SK-N-SH (cell line): ENCODE measurements around the gene PRKG1. TPM values are rescaled to one million over a fixed set of nuclear protein-coding genes. Genes with fewer than 3 reads are reported as not detected.

Source experiments
- CTCF ChIA-PET: fragments of 300-600, 350-600 bp; formaldehyde crosslinking; extraction: SDS; loops from one replicate; lab custom pipeline; 2021; lab: Yijun Ruan, JAX
- POLR2A ChIA-PET: fragments of 350-600 bp; sonication (Branson Sonifier 250); formaldehyde crosslinking; extraction: SDS; loops from one replicate; lab custom pipeline; 2020; ENCODE audit warnings: antibody characterized with exemption, inconsistent platforms; lab: Yijun Ruan, JAX
- DNase-seq: peaks from one replicate; pipeline ENCODE4 v3.0.0; 2012
- H2AFZ ChIP-seq: fragments of 200-600 bp; sonication (generic); 2 replicates; pipeline ENCODE4 v1.8.1; 2016; ENCODE audit warnings: antibody characterized with exemption, mild to moderate bottlenecking, low read depth
- H3F3A ChIP-seq: fragments of 200-600 bp; sonication (generic); replicated peaks from 2 replicates; pipeline ENCODE3; 2016; ENCODE audit warnings: antibody characterized with exemption, mild to moderate bottlenecking; ENCODE audit not compliant: insufficient read depth
- H3K27ac ChIP-seq, 2 experiments: fragments of 200-500 bp in 1 of 2; fragments of 200-600 bp in 1 of 2; sonication (Bioruptor generic) in 1 of 2; sonication (generic), shearing (Covaris generic) in 1 of 2; 2 replicates each; pipeline versions ENCODE4 v1.5.1 to v1.6.1; 2014 to 2016; ENCODE audit warnings: low read depth in 2 of 2, inconsistent platforms in 1 of 2, low read length in 1 of 2, mild to moderate bottlenecking in 1 of 2, mixed read lengths in 1 of 2
- H3K27me3 ChIP-seq: fragments of 200-600 bp; sonication (generic), shearing (Covaris generic); 2 replicates; pipeline ENCODE4 v1.6.1; 2016; ENCODE audit warnings: mixed run types; ENCODE audit not compliant: insufficient read depth
- H3K36me3 ChIP-seq, 2 experiments: fragments of 200-500 bp in 1 of 2; fragments of 200-600 bp in 1 of 2; sonication (Bioruptor generic) in 1 of 2; sonication (generic) in 1 of 2; replicated peaks in 1 of 2; 2 replicates each; pipeline versions ENCODE3 to v1.5.1; 2014 to 2016; ENCODE audit warnings: low read length in 1 of 2, mild to moderate bottlenecking in 1 of 2; ENCODE audit not compliant: insufficient read depth in 2 of 2, control insufficient read depth in 1 of 2
- H3K4me1 ChIP-seq, 2 experiments: fragments of 200-500 bp in 1 of 2; fragments of 200-600 bp in 1 of 2; sonication (Bioruptor generic) in 1 of 2; sonication (generic), shearing (Covaris generic) in 1 of 2; 2 replicates each; pipeline versions ENCODE4 v1.5.1 to v1.6.1; 2014 to 2016; ENCODE audit warnings: low read depth in 1 of 2, low read length in 1 of 2, mixed run types in 1 of 2; ENCODE audit not compliant: insufficient read depth in 2 of 2, control insufficient read depth in 1 of 2
- H3K4me2 ChIP-seq: fragments of 200-600 bp; sonication (generic), shearing (Covaris generic); 2 replicates; pipeline ENCODE4 v1.6.1; 2017; ENCODE audit warnings: mixed run types
- H3K4me3 ChIP-seq, 2 experiments: fragments of 200-500 bp in 1 of 2; fragments of 200-600 bp in 1 of 2; sonication (Bioruptor generic) in 1 of 2; sonication (generic), shearing (Covaris generic) in 1 of 2; 2 replicates each; pipeline versions ENCODE4 v1.5.1 to v1.8.1; 2014 to 2016; ENCODE audit warnings: low read depth in 2 of 2, inconsistent platforms in 1 of 2, low read length in 1 of 2, mild to moderate bottlenecking in 1 of 2, mixed read lengths in 1 of 2, moderate library complexity in 1 of 2
- H3K79me2 ChIP-seq: fragments of 200-600 bp; sonication (generic); 2 replicates; pipeline ENCODE4 v1.8.1; 2017; ENCODE audit warnings: mild to moderate bottlenecking; ENCODE audit not compliant: insufficient read depth
- H3K9ac ChIP-seq: fragments of 200-600 bp; sonication (generic); 2 replicates; pipeline ENCODE4 v1.6.1; 2017; ENCODE audit warnings: mixed run types
- H3K9me2 ChIP-seq: fragments of 200-600 bp; sonication (generic); 2 replicates; pipeline ENCODE4 v1.6.1; 2017; ENCODE audit warnings: mixed run types
- H3K9me3 ChIP-seq: fragments of 200-600 bp; sonication (generic); 2 replicates; pipeline ENCODE4 v1.6.1; 2017; ENCODE audit warnings: mixed run types, mild to moderate bottlenecking, moderate library complexity
- H4K20me1 ChIP-seq: fragments of 200-600 bp; sonication (generic); 2 replicates; pipeline ENCODE4 v1.6.1; 2017; ENCODE audit warnings: mild to moderate bottlenecking, mixed run types; ENCODE audit not compliant: insufficient read depth
- CTCF ChIP-seq: fragments of 200-600 bp; sonication (generic); IDR thresholded peaks from 2 replicates; pipeline ENCODE4 v1.6.1; 2017; ENCODE audit warnings: antibody characterized with exemption, mild to moderate bottlenecking, moderate library complexity
- ELF1 ChIP-seq: IDR thresholded peaks from 2 replicates; pipeline ENCODE4 v1.4.0; 2012
- EP300 ChIP-seq, 2 experiments: IDR thresholded peaks; 2 replicates each; pipeline versions ENCODE4 v1.4.0 to v1.6.1; 2012; ENCODE audit warnings: borderline replicate concordance in 1 of 2, low read depth in 1 of 2, low read length in 1 of 2
- FOXJ3 ChIP-seq: sonication (generic); formaldehyde crosslinking; IDR thresholded peaks from 2 replicates; pipeline ENCODE4 v1.5.1; 2020; ENCODE audit warnings: mild to moderate bottlenecking, missing genetic modification reagents
- POLR2AphosphoS5 ChIP-seq: IDR thresholded peaks from 2 replicates; pipeline ENCODE4 v1.6.1; 2012; ENCODE audit warnings: low read depth, low read length
- RAD21 ChIP-seq: IDR thresholded peaks from 2 replicates; pipeline ENCODE4 v1.6.1; 2012; ENCODE audit warnings: mild to moderate bottlenecking, low read length
- REST ChIP-seq: IDR thresholded peaks from 2 replicates; pipeline ENCODE4 v1.6.1; 2012; ENCODE audit warnings: mild to moderate bottlenecking, low read depth, low read length, moderate library complexity
- TAF1 ChIP-seq: IDR thresholded peaks from 2 replicates; pipeline ENCODE4 v1.6.1; 2012; ENCODE audit warnings: low read depth, mild to moderate bottlenecking, low read length, moderate library complexity, borderline replicate concordance
- WGBS: methylation state at CpG from one replicate; pipeline ENCODE4 v1.1.6; 2017; ENCODE audit warnings: low lambda C conversion rate; 5-methylcytosine and 5-hydroxymethylcytosine counted together
- polyA plus RNA-seq, 3 experiments: library from polyadenylated mRNA; depleted of rRNA; stranded (reverse); fragments of >200 nt; gene quantifications; 2 replicates each; pipeline ENCODE4 v1.2.3, GENCODE V29; 2012
- TF ChIP-seq, protein P1 (sequence below): fragments of 150-350 bp; IDR thresholded peaks from 2 replicates; pipeline ENCODE4 v1.6.1; 2017; ENCODE audit warnings: antibody characterized with exemption, low read length, low read depth, borderline replicate concordance

PRKG1 gene
- polyA plus RNA-seq, 1 of the 3 experiments (the other 2 are of a cell fraction), result 4.1 TPM

- ChIA-PET CTCF (interaction anchor here (1.8 kb wide), 1 partner anchor 21 kb away, joined by 4 read pairs; no protein-coding TSS in a partner anchor), POLR2A (no interaction called here)
- 86% methylated on average over 4 of the region's 4 CpGs for WGBS
- TF ChIP-seq TAF1, result no peak
- no peaks in the 10 kb centered on the region for H4K20me1 ChIP-seq
- no peaks in the 10 kb centered on the region for H3K79me2 ChIP-seq
- H3K4me1 ChIP-seq, result no peaks in the 10 kb centered on the region; a peak in 1 of 4 replicates
- no peaks in the 10 kb centered on the region for H3K27me3 ChIP-seq
- H3K4me3 ChIP-seq, result no peak overlapping the region
- H3K27ac ChIP-seq, result no peak overlapping the region
- H3F3A ChIP-seq, result no peaks in the 10 kb centered on the region
- no peak overlapping the region for H3K4me2 ChIP-seq
- no peaks in the 10 kb centered on the region for H3K36me3 ChIP-seq
- H3K9ac ChIP-seq, result no peak overlapping the region
- no peak for DNase-seq
- no peaks in the 10 kb centered on the region for H3K9me2 ChIP-seq
- H2AFZ ChIP-seq, result no peak overlapping the region
- H3K9me3 ChIP-seq, result no peaks in the 10 kb centered on the region
Measured at GRCh38 chr10:51367127-51367526, 292.8 kb downstream of the PRKG1 start.

DNA sequence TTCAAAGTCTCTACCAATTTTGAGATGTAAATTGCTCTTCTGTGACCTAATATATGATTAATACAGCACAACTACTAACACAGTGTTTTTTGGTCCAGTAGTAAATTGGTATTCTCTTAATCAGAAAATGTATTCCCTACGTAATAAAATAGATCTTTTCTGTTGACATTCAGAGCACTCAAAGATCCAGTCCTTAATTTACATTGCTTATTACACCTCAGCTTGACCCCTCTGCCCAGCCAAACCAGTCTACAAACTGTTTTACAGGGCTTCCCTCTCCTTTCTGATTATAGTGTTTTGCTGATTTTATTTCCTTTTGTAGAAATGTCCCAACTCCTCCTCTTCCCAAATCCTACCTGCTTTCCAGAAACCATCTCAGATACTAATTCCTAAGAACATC is 293.4 kb downstream of the PRKG1 start:
- 90% methylated on average over 1 of the region's 1 CpG for WGBS
- Histone ChIP-seq H2AFZ (no peak overlapping the region), H3K9ac (no peak overlapping the region), H3K9me3 (no peaks in the 10 kb centered on the region), H3K4me1 (no peaks in the 10 kb centered on the region; a peak in 1 of 4 replicates), H3F3A (no peaks in the 10 kb centered on the region), H4K20me1 (no peaks in the 10 kb centered on the region), H3K79me2 (no peaks in the 10 kb centered on the region), H3K4me3 (no peak overlapping the region), H3K9me2 (no peaks in the 10 kb centered on the region), H3K27me3 (no peaks in the 10 kb centered on the region), H3K36me3 (no peaks in the 10 kb centered on the region), H3K4me2 (no peak overlapping the region), H3K27ac (no peak overlapping the region)
- TF ChIP-seq POLR2AphosphoS5 (no peak), FOXJ3 (no peak), ELF1 (no peak), EP300 (IDR thresholded peaks at IDR 0.05; ENCODE audit: borderline replicate concordance in 1 of 2, low read depth in 1 of 2, low read length in 1 of 2) (no peak), REST (no peak)
- ChIA-PET POLR2A (no interaction called here), CTCF (interaction anchor here (1.2 to 1.8 kb wide), 2 partner anchors 18 to 20 kb away, joined by 3 to 4 read pairs; no protein-coding TSS in a partner anchor)
- DNase-seq, result no peak

- H3K27ac ChIP-seq, result no peak overlapping the region
- CTCF ChIA-PET, result interaction anchor here (1.0 to 1.8 kb wide), 3 partner anchors 19 to 307 kb away, joined by 3 to 4 read pairs (median 3); no protein-coding TSS in a partner anchor
Measured at GRCh38 chr10:51368943-51369342, 294.7 kb downstream of the PRKG1 start.

More at GRCh38 chr10:51368943-51369342, 294.7 kb downstream of the PRKG1 start:
- Histone ChIP-seq H2AFZ (no peak overlapping the region), H4K20me1 (no peaks in the 10 kb centered on the region), H3K4me2 (no peak overlapping the region), H3K79me2 (no peaks in the 10 kb centered on the region), H3K4me1 (no peaks in the 10 kb centered on the region; a peak in 1 of 4 replicates), H3K27me3 (no peaks in the 10 kb centered on the region), H3F3A (no peaks in the 10 kb centered on the region), H3K9me2 (no peaks in the 10 kb centered on the region)
- POLR2A ChIA-PET, result no interaction called here
- TF ChIP-seq CTCF (peak; percentile 40), RAD21 (no peak)
- TF ChIP-seq, protein P1, sequence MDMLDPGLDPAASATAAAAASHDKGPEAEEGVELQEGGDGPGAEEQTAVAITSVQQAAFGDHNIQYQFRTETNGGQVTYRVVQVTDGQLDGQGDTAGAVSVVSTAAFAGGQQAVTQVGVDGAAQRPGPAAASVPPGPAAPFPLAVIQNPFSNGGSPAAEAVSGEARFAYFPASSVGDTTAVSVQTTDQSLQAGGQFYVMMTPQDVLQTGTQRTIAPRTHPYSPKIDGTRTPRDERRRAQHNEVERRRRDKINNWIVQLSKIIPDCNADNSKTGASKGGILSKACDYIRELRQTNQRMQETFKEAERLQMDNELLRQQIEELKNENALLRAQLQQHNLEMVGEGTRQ, result no peak
- TF ChIP-seq, all 33 proteins: peak for 1
- WGBS, result 86% methylated on average over 5 of the region's 5 CpGs
- Histone ChIP-seq H3K4me3 (no peak overlapping the region), H3K9ac (no peak overlapping the region), H3K9me3 (no peaks in the 10 kb centered on the region), H3K36me3 (no peaks in the 10 kb centered on the region)
- no peak for DNase-seq
